Lower leg skin (tissue), 4 donors: ENCODE results near the gene B3GNT2. TPM values are rescaled to one million over a fixed set of nuclear protein-coding genes. Genes with fewer than 3 reads are reported as not detected.

Experiments
- DNase-seq, 2 donors: peaks; one replicate each; pipeline ENCODE4 v3.0.0-alpha.2; 2019; ENCODE audit warnings: low spot score in 2 of 2
- H3K4me3 ChIP-seq: fragments of 200-600 bp; sonication (generic); 2 replicates; pipeline ENCODE4 v1.5.1; 2017; ENCODE audit warnings: mild to moderate bottlenecking, low read depth; ENCODE audit not compliant: poor library complexity, severe bottlenecking
- CTCF ChIP-seq, 3 donors: fragments of 450-650 bp; IDR thresholded peaks; one replicate each; pipeline ENCODE4 v1.5.1; 2016; ENCODE audit warnings: antibody characterized with exemption in 3 of 3, mild to moderate bottlenecking in 3 of 3, moderate library complexity in 2 of 3
- POLR2A ChIP-seq, 2 donors: fragments of 450-650 bp; IDR thresholded peaks; one replicate each; pipeline ENCODE4 v1.6.1; 2016 to 2017; ENCODE audit warnings: antibody characterized with exemption in 2 of 2, mild to moderate bottlenecking in 1 of 2, moderate library complexity in 1 of 2
- WGBS, 2 donors: methylation state at CpG; one replicate each; pipeline ENCODE4 v1.1.5; 2018; 5-methylcytosine and 5-hydroxymethylcytosine counted together
- intact Hi-C: fragments of 100-400 bp; cut with DNase I; formaldehyde crosslinking; loops from one replicate; pipeline ENCODE4 v1.15.0; 2023; ENCODE audit warnings: low total_unique reads
- total RNA-seq, 4 donors: library from RNA; depleted of rRNA; stranded (reverse); fragments of >200 nt; gene quantifications; one replicate each; pipeline ENCODE4 v1.1.0, GENCODE V29; 2016

B3GNT2 gene
- total RNA-seq, 4 donors from 2014 or later = 17.9 to 31.1 (median 19.9) TPM

GRCh38 chr2:62238236-62238635 is 42.3 kb downstream of the B3GNT2 start:
- no peak for DNase-seq
- whole genome bisulfite sequencing, 2 donors = 95 to 98% methylated on average over 10 of the region's 10 CpGs
- no peak overlapping the region for H3K4me3 ChIP-seq
- TF ChIP-seq CTCF (IDR thresholded peaks at IDR 0.05) (no peak), POLR2A (IDR thresholded peaks at IDR 0.05) (no peak)
- intact Hi-C loops = no loop called here

GRCh38 chr2:62240546-62240945 is 44.6 kb downstream of the B3GNT2 start:
- no peak for TF ChIP-seq CTCF (IDR thresholded peaks at IDR 0.05)
- TF ChIP-seq POLR2A (IDR thresholded peaks at IDR 0.05) = no peak
- H3K4me3 ChIP-seq = no peak overlapping the region
- 91 to 92% methylated on average over 9 of the region's 9 CpGs for WGBS, 2 donors
- DNase-seq = no peak
- intact Hi-C loops = no loop called here

- WGBS, 2 donors = 79 to 88% methylated on average over 6 of the region's 6 CpGs
- intact Hi-C loops = no loop called here
- TF ChIP-seq CTCF (IDR thresholded peaks at IDR 0.05) (no peak), POLR2A (IDR thresholded peaks at IDR 0.05) (no peak)
- H3K4me3 ChIP-seq = no peak overlapping the region
- no peak for DNase-seq
Measured at GRCh38 chr2:62243983-62244382, 48.1 kb downstream of the B3GNT2 start.

- WGBS, 2 donors = 82 to 85% methylated on average over 3 of the region's 3 CpGs
- TF ChIP-seq CTCF (IDR thresholded peaks at IDR 0.05) (no peak), POLR2A (IDR thresholded peaks at IDR 0.05) (no peak)
- DNase-seq = no peak
- intact Hi-C loops = no loop called here
- H3K4me3 ChIP-seq = no peak overlapping the region
Measured at GRCh38 chr2:62248226-62248625, 52.3 kb downstream of the B3GNT2 start.

- TF ChIP-seq CTCF (IDR thresholded peaks at IDR 0.05) (no peak), POLR2A (IDR thresholded peaks at IDR 0.05) (no peak)
- 83 to 86% methylated on average over 4 of the region's 4 CpGs for WGBS, 2 donors
Measured at GRCh38 chr2:62250239-62250638, 54.3 kb downstream of the B3GNT2 start.

More at GRCh38 chr2:62250239-62250638, 54.3 kb downstream of the B3GNT2 start:
- no peak overlapping the region for H3K4me3 ChIP-seq
- intact Hi-C loops = no loop called here
- no peak for DNase-seq
